Left colon (tissue), 2 donors: ENCODE measurements around the gene TOX2. TPM values are rescaled to one million over a fixed set of nuclear protein-coding genes. Genes with fewer than 3 reads are reported as not detected.
A peak's percentile ranks its signal among the peaks of the same experiment; 100 is the strongest.

Source experiments
- ATAC-seq: fragments of 200-7000 bp; cut with Tn5 transposase; one replicate; pipeline ENCODE4 v1.9.1; 2020; ENCODE audit warnings: mild to moderate bottlenecking, moderate library complexity
- DNase-seq, 2 donors: peaks; one replicate each; pipeline ENCODE4 v3.0.0-alpha.2; 2020
- intact Hi-C, 2 donors: fragments of 100-400 bp; cut with DNase I in 1 of 2; cut with micrococcal nuclease in 1 of 2; formaldehyde crosslinking; loops; one replicate each; pipeline versions ENCODE4 v1.11.2 to v1.14.0; 2022; cut with DNase I, micrococcal nuclease
- long read RNA-seq: library from polyadenylated mRNA; unstranded; transcript quantifications from one replicate; pipeline ENCODE4 v2.0.0, GENCODE V29; 2021
- total RNA-seq, 2 donors: library from RNA; stranded (reverse); fragmentation: NEBNext Ultra II Directional; extraction: Animal tissue kit (Norgen Biotek cat#: 25700); gene quantifications; one replicate each; pipeline ENCODE4 v1.2.1, GENCODE V29; 2021
- donor health status: DM: no; HTN: no; CAD: no.
- donor health status: DM: yes; HTN: yes; CAD: no.

Gene TOX2
- 1 to 10 TPM; 3.0 to 3.4 TPM for total RNA-seq
- long read RNA-seq, partial matches to known transcripts: 0 of 1 reads
- long read RNA-seq, other reads (novel, unspliced or antisense): 1 of 1 reads

DNA sequence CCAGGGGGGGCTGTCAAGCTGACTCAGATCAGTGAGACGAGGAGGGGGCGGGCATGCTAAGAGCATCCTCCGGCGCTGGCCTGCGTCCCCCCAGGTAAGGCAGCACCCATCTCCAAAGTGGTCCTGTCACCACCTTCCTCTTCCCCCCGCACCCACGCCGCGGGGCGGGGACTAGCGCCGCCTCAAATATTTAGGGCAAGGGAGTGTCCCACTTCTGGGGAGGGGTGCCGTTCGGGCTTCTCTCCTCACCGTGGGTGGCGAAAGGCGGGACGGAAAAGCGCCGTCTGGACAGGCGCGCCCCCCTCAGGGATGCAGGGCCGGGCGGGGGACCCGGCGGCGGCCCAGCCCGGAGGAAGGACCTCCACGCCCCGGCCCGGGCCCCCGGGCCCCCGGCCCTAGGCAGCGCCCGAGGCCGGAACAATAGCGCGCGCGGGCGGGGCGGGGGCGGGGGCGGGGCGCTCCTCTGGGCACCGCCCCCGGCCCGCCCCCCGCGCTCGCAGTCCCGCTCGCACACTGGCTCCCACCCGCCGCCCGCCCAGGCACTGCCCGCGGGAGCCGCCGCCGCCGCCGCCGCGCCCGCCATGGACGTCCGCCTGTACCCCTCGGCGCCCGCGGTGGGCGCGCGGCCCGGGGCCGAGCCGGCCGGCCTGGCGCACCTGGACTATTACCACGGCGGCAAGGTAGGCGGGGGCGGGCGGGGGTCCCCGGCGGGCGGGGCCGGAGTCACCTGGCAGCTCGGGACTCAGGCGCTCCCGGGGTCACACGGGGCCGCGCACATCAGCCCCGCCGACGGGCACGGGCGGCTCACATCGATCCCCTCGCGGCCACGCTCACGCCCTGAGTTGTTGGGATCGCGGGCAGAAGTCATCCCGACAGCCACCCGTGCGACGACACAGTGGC, at the start of gene TOX2:
TOX2 (plus strand) TSS at position 542 of the 900 bp plus-strand sequence; CDS start at position 582, 40 bp downstream.
- intact Hi-C loops: no loop called here
- ATAC-seq (peak; percentile 79), DNase-seq (peak; percentile 48 to 69)

DNA sequence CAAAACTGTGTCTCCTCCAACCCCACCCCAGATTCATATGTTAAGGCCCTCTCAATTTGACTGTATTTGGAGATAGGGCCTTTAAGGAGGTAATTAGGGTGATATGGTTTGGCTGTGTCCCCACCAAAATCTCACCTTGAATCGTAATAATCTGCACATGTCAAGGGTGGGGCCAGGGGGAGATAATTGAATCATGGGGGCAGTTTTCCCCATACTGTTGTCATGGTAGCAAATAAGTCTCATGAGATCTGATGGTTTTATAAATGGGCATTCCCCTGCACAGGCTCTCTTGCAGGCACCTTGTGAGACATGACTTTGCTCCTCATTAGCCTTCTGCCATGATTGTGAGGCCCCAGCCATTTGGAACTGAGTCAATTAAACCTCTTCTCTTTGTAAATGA, 46.6 kb upstream of the TOX2 start:
- intact Hi-C loops: no loop called here
- no peak for ATAC-seq
- DNase-seq: no peak

DNA sequence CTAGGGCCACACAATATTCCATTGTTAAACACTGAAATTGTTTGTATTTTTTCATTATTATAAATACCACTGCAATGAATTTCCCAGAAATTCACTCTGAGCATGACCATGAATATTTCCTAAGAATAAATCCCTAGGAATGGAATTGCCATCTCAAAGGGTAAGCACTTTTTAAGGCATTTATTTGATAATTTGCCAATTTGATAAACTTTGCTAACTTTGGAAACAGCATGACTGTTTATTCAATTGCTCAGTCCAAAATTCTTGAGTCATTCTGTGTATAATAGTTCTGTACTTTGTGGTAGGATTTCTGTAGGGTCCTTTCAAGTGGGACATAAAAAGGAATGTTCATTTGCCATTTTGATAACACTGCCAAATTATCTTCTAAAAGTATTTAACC, 44.2 kb upstream of the TOX2 start:
- intact Hi-C loops: no loop called here
- ATAC-seq (no peak), DNase-seq (no peak)

DNA sequence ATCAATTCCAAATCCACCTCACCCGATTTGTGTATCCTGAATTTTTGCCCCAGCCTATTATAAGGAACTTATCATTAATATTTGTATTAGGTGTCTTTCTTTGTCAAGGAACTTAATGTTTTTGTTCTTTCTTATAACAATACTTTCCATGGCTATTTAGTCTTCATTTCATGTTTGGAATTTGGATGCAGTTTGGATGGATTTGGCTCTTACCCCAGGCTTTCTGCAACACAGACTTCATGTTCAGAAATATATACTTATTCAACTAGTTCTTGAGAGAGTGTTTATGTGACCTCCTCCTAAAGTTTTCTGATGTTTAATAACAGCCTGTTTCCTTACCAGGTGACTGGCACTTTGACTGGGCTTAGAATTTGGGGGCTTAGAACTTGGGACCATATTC, 35.9 kb upstream of the TOX2 start:
- intact Hi-C loops: no loop called here
- DNase-seq (no peak), ATAC-seq (no peak)

DNA sequence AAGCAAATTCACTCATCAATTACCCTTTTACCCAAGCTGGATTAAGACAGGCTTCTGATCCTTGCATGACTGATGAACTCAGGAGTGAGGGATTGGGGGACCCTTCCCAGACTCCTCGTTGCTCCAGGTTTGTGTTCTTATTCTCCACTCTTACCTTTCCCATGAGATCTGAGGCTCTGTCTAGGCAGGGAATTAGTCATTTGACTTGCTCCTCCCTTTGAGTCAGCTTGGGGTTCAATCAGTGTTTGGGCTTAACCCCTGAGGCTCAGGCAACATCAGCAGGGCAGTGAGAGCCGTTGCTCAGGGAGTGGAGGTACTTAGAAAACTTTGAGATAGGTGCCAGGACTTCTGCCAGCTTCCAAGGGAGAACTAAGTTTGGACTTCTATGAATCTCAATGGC, 20.7 kb upstream of the TOX2 start:
- DNase-seq (no peak), ATAC-seq (no peak)
- intact Hi-C loops: no loop called here

- intact Hi-C loops: no loop called here
- ATAC-seq: no peak
- DNase-seq: no peak
Observed at GRCh38 chr20:43894491-43894890, 20.2 kb upstream of the TOX2 start.

- no peak for ATAC-seq
- intact Hi-C loops: no loop called here
Observed at GRCh38 chr20:43895235-43895634, 19.4 kb upstream of the TOX2 start.

DNA sequence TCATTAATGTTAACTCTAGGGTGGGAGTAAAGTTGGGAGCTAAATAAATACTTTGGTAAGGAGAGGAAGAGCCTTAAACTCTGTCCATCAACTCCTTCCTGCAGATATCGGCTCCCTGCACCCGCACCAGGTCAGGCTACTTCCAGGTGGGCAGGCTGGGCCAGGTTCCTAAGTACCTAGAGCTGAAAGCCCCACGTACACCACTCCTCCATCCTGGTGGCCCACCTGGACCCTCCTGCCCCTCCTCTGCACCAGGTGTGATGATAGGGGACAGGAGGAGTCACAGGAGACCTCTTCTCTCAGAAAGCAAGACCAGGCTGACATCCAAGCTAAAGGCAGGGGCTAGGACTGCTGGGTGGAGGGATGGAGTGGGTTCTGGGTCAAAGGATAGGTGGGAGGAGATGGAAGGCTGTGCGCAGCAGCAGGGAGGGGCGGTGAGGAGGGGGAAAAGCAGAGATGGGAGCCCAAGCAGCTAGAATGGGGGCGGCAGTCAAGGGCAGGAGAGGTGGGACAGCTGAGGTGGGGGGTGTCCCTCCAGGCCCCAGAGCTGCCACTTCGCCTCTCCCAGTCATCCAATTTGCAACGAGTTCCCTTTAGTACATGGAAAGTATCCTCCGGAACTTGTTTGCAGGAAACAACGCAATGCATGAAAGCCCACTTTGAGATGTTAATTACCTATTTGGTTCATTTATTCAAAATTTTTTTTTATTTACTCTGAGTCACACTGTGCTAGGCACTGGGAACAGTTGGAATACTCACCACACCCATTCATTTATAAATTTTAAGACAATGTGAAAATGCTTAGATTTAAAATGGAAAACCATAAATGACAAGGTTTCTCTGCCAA, 15.2 kb upstream of the TOX2 start:
- ATAC-seq (no peak), DNase-seq (no peak)

More at GRCh38 chr20:43895235-43895634, 19.4 kb upstream of the TOX2 start:
- DNase-seq: no peak

DNA sequence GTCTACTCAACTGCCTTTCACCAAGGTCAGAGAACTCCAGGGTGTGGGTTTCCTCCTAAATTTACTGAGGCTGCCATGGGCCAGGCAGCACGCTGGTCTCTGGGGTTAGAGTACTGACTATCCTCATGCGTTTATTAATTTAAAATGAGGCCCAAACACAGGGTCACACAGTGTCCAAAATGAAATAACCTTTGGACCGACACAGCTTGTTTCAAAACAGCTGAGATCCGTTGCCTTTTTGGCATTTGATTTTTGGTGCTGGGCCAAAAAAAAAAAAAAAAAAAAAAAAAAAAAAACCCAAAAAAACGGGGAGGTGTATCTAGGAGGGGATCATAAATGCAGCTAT, 14.6 kb upstream of the TOX2 start:
- intact Hi-C loops: no loop called here
- DNase-seq (no peak), ATAC-seq (no peak)

More for the DNA sequence above, 15.2 kb upstream of the TOX2 start:
- intact Hi-C loops: no loop called here

DNA sequence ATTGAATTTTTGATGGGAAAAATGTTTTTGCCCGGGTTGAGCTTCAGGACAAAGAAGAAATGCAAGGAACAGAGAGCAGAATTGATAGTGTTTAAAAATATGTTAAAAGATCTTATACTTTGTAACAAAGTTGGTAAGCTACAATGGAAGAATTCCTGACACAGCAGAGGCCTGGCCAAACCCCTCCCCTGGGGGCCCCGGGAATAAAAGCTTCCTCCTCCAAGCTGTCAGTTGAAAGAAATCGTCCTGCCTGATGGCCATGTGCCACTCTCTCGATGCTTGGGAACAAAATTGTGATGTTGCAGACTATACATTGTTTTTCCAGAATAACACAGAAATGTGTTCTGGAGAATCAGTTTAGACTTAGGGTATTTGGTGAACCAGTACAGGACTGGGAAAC, 14.2 kb upstream of the TOX2 start:
- ATAC-seq (no peak), DNase-seq (no peak)
- intact Hi-C loops: no loop called here

- intact Hi-C loops: no loop called here
- DNase-seq (no peak), ATAC-seq (no peak)
Observed at GRCh38 chr20:43901296-43901695, 13.4 kb upstream of the TOX2 start.

GRCh38 chr20:43903953-43904826, 10.5 kb upstream of the TOX2 start:
- ATAC-seq (peak; percentile 26), DNase-seq (no peak)
- intact Hi-C loops: no loop called here

DNA sequence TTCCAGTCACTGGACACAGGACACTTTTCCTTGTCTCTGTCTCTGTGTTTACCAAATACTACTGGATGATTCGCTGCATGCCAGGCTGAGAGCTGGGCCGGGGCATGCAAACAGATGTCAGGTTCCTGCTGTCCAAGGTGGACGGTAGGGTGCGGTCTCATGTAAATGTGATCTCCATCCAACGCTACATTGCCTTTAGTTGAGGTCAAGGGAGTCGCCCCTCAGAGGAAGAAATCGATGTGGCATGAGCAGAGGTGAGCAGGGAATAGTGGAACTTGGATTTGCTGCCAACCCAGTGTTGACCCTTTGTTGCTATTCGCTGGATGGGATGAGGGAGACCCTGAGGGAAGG, 9.8 kb upstream of the TOX2 start:
- no peak for DNase-seq
- intact Hi-C loops: no loop called here
- peak; percentile 49 for ATAC-seq

GRCh38 chr20:43906505-43907034, 8.1 kb upstream of the TOX2 start:
- ATAC-seq: no peak
- no peak for DNase-seq
- intact Hi-C loops: no loop called here

DNA sequence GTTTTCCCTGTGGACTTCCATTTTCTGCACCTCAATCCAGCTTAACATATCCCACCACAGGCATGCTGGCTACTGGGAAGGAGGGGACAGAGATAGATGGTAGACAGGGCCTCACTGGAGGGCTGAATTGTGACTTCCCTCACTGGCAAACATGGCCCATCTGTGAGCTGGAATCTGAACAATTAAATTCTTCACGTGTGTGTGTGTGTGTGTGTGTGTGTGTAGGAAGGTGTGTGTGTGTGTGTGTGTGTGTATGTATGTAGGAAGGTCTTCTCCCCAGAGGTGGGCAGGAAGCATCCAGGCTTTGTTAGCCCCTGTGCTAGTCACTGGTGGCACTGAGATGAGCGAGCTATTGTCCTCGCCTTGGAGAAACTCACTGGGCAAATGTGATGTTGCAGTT, 5.4 kb upstream of the TOX2 start:
- ATAC-seq (no peak), DNase-seq (no peak)
- intact Hi-C loops: no loop called here

GRCh38 chr20:43909720-43910119, 4.9 kb upstream of the TOX2 start:
- DNase-seq (no peak), ATAC-seq (no peak)
- intact Hi-C loops: no loop called here

DNA sequence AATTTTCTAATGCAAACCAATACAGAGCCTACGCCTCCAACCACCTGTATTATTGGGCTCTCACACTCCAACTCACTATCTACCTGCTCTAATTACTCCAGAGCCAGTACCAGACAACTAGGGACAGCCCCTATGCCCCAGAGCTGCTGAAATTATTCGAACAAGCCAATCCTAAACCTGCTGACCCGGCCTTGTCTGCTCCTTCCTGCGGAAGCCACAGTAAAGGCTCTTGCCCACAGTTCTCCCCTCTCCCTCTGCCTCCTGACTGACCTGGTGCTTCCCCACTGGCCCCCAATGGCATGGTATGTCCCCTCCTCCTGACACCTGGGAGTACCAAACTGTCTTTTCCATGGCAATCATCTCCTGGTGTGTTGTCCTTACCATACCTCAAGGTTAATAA, 4.1 kb upstream of the TOX2 start:
- ATAC-seq (no peak), DNase-seq (no peak)
- intact Hi-C loops: no loop called here

- intact Hi-C loops: no loop called here
- ATAC-seq (no peak), DNase-seq (no peak)
Observed at GRCh38 chr20:43911066-43911465, 3.6 kb upstream of the TOX2 start.
